HEK293T (cell line): ENCODE results near the gene TECPR1.

Experiments used
- CTCF ChIA-PET: fragments of 350-600 bp; formaldehyde crosslinking; extraction: SDS; loops from one replicate; lab custom pipeline; 2021; ENCODE audit warnings: antibody characterized with exemption, inconsistent platforms; lab: Yijun Ruan, JAX
- POLR2A ChIA-PET: fragments of 350-600 bp; formaldehyde crosslinking; extraction: SDS; loops from one replicate; lab custom pipeline; 2020; ENCODE audit warnings: antibody characterized with exemption, inconsistent platforms; lab: Yijun Ruan, JAX
- DNase-seq: peaks from one replicate; pipeline ENCODE4 v3.0.0; 2012; ENCODE audit warnings: mixed read lengths; ENCODE audit errors: extremely low spot score
- ARNT ChIP-seq: fragments of 450-650 bp; IDR thresholded peaks from 2 replicates; pipeline ENCODE4 v1.6.1; 2017; ENCODE audit warnings: mild to moderate bottlenecking
- BHLHE40 ChIP-seq: fragments of 450-650 bp; IDR thresholded peaks from 2 replicates; pipeline ENCODE4 v1.6.1; 2016; ENCODE audit warnings: mild to moderate bottlenecking, moderate library complexity, borderline replicate concordance
- CTBP1 ChIP-seq: fragments of 450-650 bp; IDR thresholded peaks from 2 replicates; pipeline ENCODE4 v1.6.1; 2016; ENCODE audit warnings: borderline replicate concordance
- ELF4 ChIP-seq: fragments of 450-650 bp; IDR thresholded peaks from 2 replicates; pipeline ENCODE4 v1.6.1; 2017; ENCODE audit warnings: antibody characterized with exemption
- FOXA1 ChIP-seq: fragments of 450-650 bp; IDR thresholded peaks from 2 replicates; pipeline ENCODE4 v1.6.1; 2016; ENCODE audit warnings: mild to moderate bottlenecking
- FOXK2 ChIP-seq: fragments of 450-650 bp; IDR thresholded peaks from 2 replicates; pipeline ENCODE4 v1.6.1; 2016; ENCODE audit warnings: mild to moderate bottlenecking
- FOXM1 ChIP-seq: fragments of 450-650 bp; IDR thresholded peaks from 2 replicates; pipeline ENCODE4 v1.6.1; 2017; ENCODE audit warnings: mild to moderate bottlenecking, borderline replicate concordance
- HDGF ChIP-seq: fragments of 450-650 bp; IDR thresholded peaks from 2 replicates; pipeline ENCODE4 v1.6.1; 2017; ENCODE audit warnings: antibody characterized with exemption, borderline replicate concordance
- L3MBTL2 ChIP-seq: fragments of 450-650 bp; conservative IDR thresholded peaks from 2 replicates; pipeline ENCODE4 v1.6.1; 2016; ENCODE audit warnings: mild to moderate bottlenecking
- LEF1 ChIP-seq: fragments of 450-650 bp; IDR thresholded peaks from 2 replicates; pipeline ENCODE4 v1.6.1; 2017; ENCODE audit warnings: mild to moderate bottlenecking, borderline replicate concordance
- NFRKB ChIP-seq: fragments of 450-650 bp; IDR thresholded peaks from 2 replicates; pipeline ENCODE4 v1.6.1; 2016; ENCODE audit warnings: mild to moderate bottlenecking, moderate library complexity
- PKNOX1 ChIP-seq: fragments of 450-650 bp; IDR thresholded peaks from 2 replicates; pipeline ENCODE4 v1.6.1; 2016
- SP1 ChIP-seq: fragments of 450-650 bp; IDR thresholded peaks from 2 replicates; pipeline ENCODE4 v1.6.1; 2017
- SUZ12 ChIP-seq: fragments of 450-650 bp; IDR thresholded peaks from 2 replicates; pipeline ENCODE4 v1.6.1; 2016; ENCODE audit warnings: mild to moderate bottlenecking
- TARDBP ChIP-seq: fragments of 450-650 bp; IDR thresholded peaks from 2 replicates; pipeline ENCODE4 v1.6.1; 2016
- ZNF384 ChIP-seq: fragments of 450-650 bp; IDR thresholded peaks from 2 replicates; pipeline ENCODE4 v1.6.1; 2016

TECPR1 gene

GRCh38 chr7:98256431-98256830 is 4.4 kb upstream of the TECPR1 start:
- ChIA-PET POLR2A (no interaction called here), CTCF (no interaction called here)
- TF ChIP-seq ARNT: no peak
- no peak for TF ChIP-seq PKNOX1
- no peak for TF ChIP-seq SUZ12
- no peak for TF ChIP-seq NFRKB
- no peak for TF ChIP-seq ZNF384
- TF ChIP-seq CTBP1: no peak
- TF ChIP-seq FOXK2: no peak
- no peak for TF ChIP-seq ELF4
- TF ChIP-seq LEF1: no peak
- TF ChIP-seq FOXA1: no peak
- TF ChIP-seq SP1: no peak
- TF ChIP-seq HDGF: no peak
- DNase-seq: no peak

- CTCF ChIA-PET: no interaction called here
- POLR2A ChIA-PET: no interaction called here
- no peak for TF ChIP-seq ARNT
- no peak for TF ChIP-seq NFRKB
- TF ChIP-seq LEF1: no peak
- no peak for TF ChIP-seq FOXK2
- TF ChIP-seq PKNOX1: no peak
- no peak for TF ChIP-seq BHLHE40
- DNase-seq: no peak
Observed at GRCh38 chr7:98254951-98255610, 3.0 kb upstream of the TECPR1 start.

- TF ChIP-seq CTBP1 (no peak), LEF1 (no peak), TARDBP (no peak), ZNF384 (no peak), FOXM1 (no peak), FOXK2 (no peak), NFRKB (no peak), SP1 (no peak), ARNT (no peak), L3MBTL2 (no peak), BHLHE40 (no peak), ELF4 (no peak), SUZ12 (no peak), PKNOX1 (no peak), FOXA1 (no peak), HDGF (no peak)
- POLR2A ChIA-PET: no interaction called here
- no peak for DNase-seq
- CTCF ChIA-PET: no interaction called here
Observed at GRCh38 chr7:98254516-98254915, 2.5 kb upstream of the TECPR1 start.

- TF ChIP-seq L3MBTL2 (peak; percentile 29; the same call in 1 of the 2 replicates), ELF4 (no peak)
- no peak for DNase-seq
- ChIA-PET POLR2A (no interaction called here), CTCF (no interaction called here)
Observed at GRCh38 chr7:98252425-98253054, 508 bp upstream of the TECPR1 start.

GRCh38 chr7:98251231-98251600 is 816 bp downstream of the TECPR1 start:
- CTCF ChIA-PET: no interaction called here
- POLR2A ChIA-PET: no interaction called here
- no peak for DNase-seq
- TF ChIP-seq FOXA1 (no peak), PKNOX1 (no peak), SP1 (no peak), L3MBTL2 (no peak), NFRKB (no peak), BHLHE40 (no peak), FOXM1 (no peak), ZNF384 (no peak), CTBP1 (no peak)

GRCh38 chr7:98250789-98251188 is 1.2 kb downstream of the TECPR1 start:
- DNase-seq: no peak
- POLR2A ChIA-PET: no interaction called here
- CTCF ChIA-PET: no interaction called here
- TF ChIP-seq ELF4: no peak
- no peak for TF ChIP-seq CTBP1
- TF ChIP-seq BHLHE40: no peak

GRCh38 chr7:98249106-98249505 is 2.9 kb downstream of the TECPR1 start:
- TF ChIP-seq L3MBTL2 (no peak), SUZ12 (no peak), BHLHE40 (no peak), ELF4 (no peak), PKNOX1 (no peak), HDGF (no peak), CTBP1 (no peak), SP1 (no peak), ARNT (no peak)
- ChIA-PET CTCF (no interaction called here), POLR2A (no interaction called here)
- no peak for DNase-seq
